Measurements from ENCODE around the gene HMGCR. TPM values are rescaled to one million over a fixed set of nuclear protein-coding genes. Genes with fewer than 3 reads are reported as not detected.

Gene HMGCR
- total and polyA plus RNA-seq, 2 of the 8 experiments (the other 6 are each of a cell fraction or from before 2014, with no cell fraction given): 45.8 to 199 TPM

DNA sequence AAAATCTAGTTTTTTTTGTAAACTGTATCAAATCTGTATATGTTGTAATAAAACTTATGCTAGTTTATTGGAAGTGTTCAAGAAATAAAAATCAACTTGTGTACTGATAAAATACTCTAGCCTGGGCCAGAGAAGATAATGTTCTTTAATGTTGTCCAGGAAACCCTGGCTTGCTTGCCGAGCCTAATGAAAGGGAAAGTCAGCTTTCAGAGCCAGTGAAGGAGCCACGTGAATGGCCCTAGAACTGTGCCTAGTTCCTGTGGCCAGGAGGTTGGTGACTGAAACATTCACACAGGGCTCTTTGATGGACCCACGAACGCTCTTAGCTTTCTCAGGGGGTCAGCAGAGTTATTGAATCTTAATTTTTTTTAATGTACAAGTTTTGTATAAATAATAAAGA, 24.3 kb downstream of the HMGCR start:
- no peaks in the 10 kb centered on the region for H3K79me2 ChIP-seq (ENCODE audit: control insufficient read depth in 1 of 2, insufficient read depth in 2 of 2, low read length in 2 of 2)
- FAIRE-seq (no peak), DNase-seq (ENCODE audit: low read depth in 1 of 2, low spot score in 2 of 2) (no peak)
- no peak overlapping the region for H3K18ac ChIP-seq (ENCODE audit: extremely low read depth, low read length)
- no peak overlapping the region for H2BK120ac ChIP-seq (replicated peaks; ENCODE audit: low read depth, low read length)
- H3K23me2 ChIP-seq (ENCODE audit: low read depth, low read length): no peaks in the 10 kb centered on the region
- H2BK20ac ChIP-seq (ENCODE audit: low read length): no peak overlapping the region
- H2BK15ac ChIP-seq (ENCODE audit: low read length): no peak overlapping the region
- WGBS, 2 experiments (ENCODE audit: extremely low coverage in 1 of 2, insufficient coverage in 1 of 2, insufficient read length in 1 of 2, insufficient replicate concordance in 2 of 2, low coverage in 1 of 2, low lambda C conversion rate in 2 of 2, missing lambda C conversion rate in 1 of 2): 94% methylated on average over 4 of the region's 4 CpGs; no CpG with 5 or more reads in 1 of the 2 experiments
- H2AK5ac ChIP-seq (ENCODE audit: low read depth, low read length): no peak overlapping the region
- no peak overlapping the region for H2AFZ ChIP-seq (ENCODE audit: low read length)
- no peak overlapping the region for H4K8ac ChIP-seq (ENCODE audit: extremely low read depth, insufficient read depth, low read length)
- no peak overlapping the region for H3K14ac ChIP-seq (ENCODE audit: insufficient read length)
- H3K4me1 ChIP-seq (replicated peaks in 1 of 4; ENCODE audit: control insufficient read depth in 3 of 4, insufficient read depth in 4 of 4, low read length in 3 of 4): no peaks in the 10 kb centered on the region
- no peak overlapping the region for H3K9ac ChIP-seq (replicated peaks in 1 of 4; ENCODE audit: extremely low read depth in 1 of 4, low read depth in 3 of 4, low read length in 3 of 4)
- ChIA-PET CTCF (ENCODE audit: partially characterized antibody) (interaction anchor here (1.0 kb wide), 1 partner anchor 155 kb away, joined by 4 read pairs; no protein-coding TSS in a partner anchor), POLR2A (ENCODE audit: partially characterized antibody) (interaction anchor here (1.2 kb wide), 1 partner anchor 24 kb away, joined by 4 read pairs; the partner anchor contains the start of gene HMGCR)
- no peak overlapping the region for H3K27ac ChIP-seq (ENCODE audit: low read depth, low read length)
- H2BK5ac ChIP-seq (ENCODE audit: low read depth, low read length): no peak overlapping the region
- no peak overlapping the region for H4K5ac ChIP-seq (ENCODE audit: insufficient read length, low read depth, low read length)
- no peak overlapping the region for H3K4me3 ChIP-seq (ENCODE audit: extremely low read depth in 1 of 4, insufficient read depth in 2 of 4, low read depth in 3 of 4, low read length in 4 of 4)
- H3K36me3 ChIP-seq (ENCODE audit: control insufficient read depth in 2 of 4, insufficient read depth in 4 of 4, low read length in 3 of 4): peaks cover 30 to 65% (median 47%) of the 10 kb centered on the region in 4 experiments
- H4K91ac ChIP-seq (replicated peaks; ENCODE audit: insufficient read length, low read length): no peak overlapping the region
- no peaks in the 10 kb centered on the region for H3K27me3 ChIP-seq (replicated peaks in 1 of 4; ENCODE audit: control insufficient read depth in 3 of 4, extremely low read depth in 1 of 4, insufficient read depth in 3 of 4, low read length in 3 of 4)
- H4K20me1 ChIP-seq (replicated peaks in 1 of 2; ENCODE audit: control insufficient read depth in 1 of 2, insufficient read depth in 2 of 2, low read length in 2 of 2): peaks cover 4 to 9% of the 10 kb centered on the region in 2 experiments
- no peak overlapping the region for H3K4me2 ChIP-seq (ENCODE audit: insufficient read depth in 1 of 2, low read depth in 2 of 2, low read length in 2 of 2)
- no peak overlapping the region for H3K56ac ChIP-seq (replicated peaks; ENCODE audit: insufficient read length, low read depth, low read length)
- H3K9me3 ChIP-seq (ENCODE audit: insufficient read depth in 2 of 2, low read depth in 1 of 2, low read length in 1 of 2): no peaks in the 10 kb centered on the region
- H3K79me1 ChIP-seq (ENCODE audit: low read depth, low read length): no peaks in the 10 kb centered on the region
- no peak overlapping the region for H2BK12ac ChIP-seq (ENCODE audit: low read depth, low read length)
- H3K23ac ChIP-seq (ENCODE audit: insufficient read length): no peak overlapping the region
- no peak overlapping the region for H3K4ac ChIP-seq (replicated peaks; ENCODE audit: insufficient read length, low read depth, low read length)
- no peak for TF ChIP-seq SIX5 (IDR thresholded peaks at IDR 0.05; ENCODE audit: low read depth, low read length)
- no peak for TF ChIP-seq BACH1 (IDR thresholded peaks at IDR 0.05; ENCODE audit: low read length)
- no peak for TF ChIP-seq NRF1 (IDR thresholded peaks at IDR 0.05; ENCODE audit: low read depth, low read length)
- TF ChIP-seq CREB1 (IDR thresholded peaks at IDR 0.05): no peak
- TF ChIP-seq, protein P1, sequence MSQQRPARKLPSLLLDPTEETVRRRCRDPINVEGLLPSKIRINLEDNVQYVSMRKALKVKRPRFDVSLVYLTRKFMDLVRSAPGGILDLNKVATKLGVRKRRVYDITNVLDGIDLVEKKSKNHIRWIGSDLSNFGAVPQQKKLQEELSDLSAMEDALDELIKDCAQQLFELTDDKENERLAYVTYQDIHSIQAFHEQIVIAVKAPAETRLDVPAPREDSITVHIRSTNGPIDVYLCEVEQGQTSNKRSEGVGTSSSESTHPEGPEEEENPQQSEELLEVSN (IDR thresholded peaks at IDR 0.05): no peak
- no peak for TF ChIP-seq EZH2 (IDR thresholded peaks at IDR 0.05; ENCODE audit: low read depth, low read length, severe bottlenecking)
- no peak for TF ChIP-seq GTF2F1 (IDR thresholded peaks at IDR 0.05; ENCODE audit: borderline replicate concordance, low read depth, low read length)
- TF ChIP-seq KDM4A (IDR thresholded peaks at IDR 0.05; ENCODE audit: low read depth, low read length, severe bottlenecking): no peak
- TF ChIP-seq BCL11A (IDR thresholded peaks at IDR 0.05; ENCODE audit: low read depth in 2 of 2, low read length in 2 of 2): no peak
- TF ChIP-seq POLR2AphosphoS5 (IDR thresholded peaks at IDR 0.05; ENCODE audit: low read depth, low read length): no peak
- TF ChIP-seq CEBPB (IDR thresholded peaks at IDR 0.05; ENCODE audit: low read depth, low read length): no peak
- no peak for TF ChIP-seq CBX8 (IDR thresholded peaks at IDR 0.05; ENCODE audit: borderline replicate concordance, low read depth, low read length)
- TF ChIP-seq HDAC6 (IDR thresholded peaks at IDR 0.05; ENCODE audit: low read depth, low read length): no peak
- no peak for TF ChIP-seq JUN (IDR thresholded peaks at IDR 0.05; ENCODE audit: low read depth, low read length)
- TF ChIP-seq TBP (IDR thresholded peaks at IDR 0.05; ENCODE audit: low read depth, low read length): no peak
